HCT116 (cell line): ENCODE data around the gene DEFB123. TPM values are rescaled to one million over a fixed set of nuclear protein-coding genes. Genes with fewer than 3 reads are reported as not detected.

Experiments used
- ATAC-seq: fragments of 200-7000 bp; cut with Tn5 transposase; 2 replicates; pipeline ENCODE4 v1.9.1; 2020; ENCODE audit warnings: mild to moderate bottlenecking, moderate library complexity
- BruUV-seq: library from RNA; stranded (reverse); fragments of 400-500 nt; replicated peaks from 2 replicates; lab custom pipeline; 2021; lab: Mats Ljungman, UMichigan
- CTCF ChIA-PET: fragments of 300-600 bp; sonication (Branson Sonifier 250); formaldehyde crosslinking; loops from one replicate; lab custom pipeline; 2021; ENCODE audit warnings: antibody characterized with exemption; lab: Charles Lee
- POLR2A ChIA-PET: fragments of 300-600, 350-600 bp; sonication (Branson Sonifier 250); formaldehyde crosslinking; loops from one replicate; lab custom pipeline; 2021; ENCODE audit warnings: antibody characterized with exemption; lab: Charles Lee
- RAD21 ChIA-PET, 2 experiments: fragments of 300-600 bp; sonication (Branson Sonifier 250); formaldehyde crosslinking; loops; one replicate each; lab custom pipeline; 2023; ENCODE audit warnings: low total read pairs in 2 of 2; ENCODE audit not compliant: uncharacterized antibody in 2 of 2, unreplicated experiment in 2 of 2, low non-redundant PET in 1 of 2; lab: Charles Lee
- DNase-seq: peaks from one replicate; pipeline ENCODE4 v3.0.0-alpha.2; 2010; ENCODE audit warnings: low read depth, low spot score
- H2AFZ ChIP-seq: fragments of 200-600 bp; shearing (Covaris generic), sonication (generic); 2 replicates; pipeline ENCODE4 v1.6.1; 2017; ENCODE audit warnings: low read depth, mixed run types, mixed read lengths, antibody characterized with exemption, low read length; ENCODE audit not compliant: poor library complexity, severe bottlenecking
- H3K27ac ChIP-seq: 2 replicates; pipeline ENCODE4 v1.5.1; 2012; ENCODE audit warnings: low read depth, low read length
- H3K27me3 ChIP-seq: fragments of 200-600 bp; sonication (generic); 2 replicates; pipeline ENCODE4 v1.6.1; 2016; ENCODE audit warnings: mixed run types, low read length, mixed read lengths; ENCODE audit not compliant: insufficient read depth
- H3K36me3 ChIP-seq, 2 experiments: fragments of 200-500 bp in 1 of 2; fragments of 200-600 bp in 1 of 2; sonication (Bioruptor generic) in 1 of 2; sonication (generic) in 1 of 2; 2 replicates each; pipeline versions ENCODE4 v1.5.1 to v1.6.1; 2014 to 2016; ENCODE audit warnings: low read length in 2 of 2, inconsistent platforms in 1 of 2, mixed read lengths in 1 of 2, mixed run types in 1 of 2; ENCODE audit not compliant: insufficient read depth in 2 of 2, control insufficient read depth in 1 of 2
- H3K4me1 ChIP-seq, 2 experiments: fragments of 200-600 bp in 1 of 2; sonication (generic) in 1 of 2; 2 replicates each; pipeline versions ENCODE4 v1.5.1 to v1.6.1; 2012 to 2017; ENCODE audit warnings: low read length in 2 of 2, inconsistent platforms in 1 of 2, mild to moderate bottlenecking in 1 of 2, mixed read lengths in 1 of 2, mixed run types in 1 of 2, moderate library complexity in 1 of 2; ENCODE audit not compliant: insufficient read depth in 2 of 2, control insufficient read depth in 1 of 2
- H3K4me2 ChIP-seq: fragments of 200-600 bp; sonication (generic); 2 replicates; pipeline ENCODE4 v1.6.1; 2017; ENCODE audit warnings: mixed run types, low read length, mixed read lengths
- H3K4me3 ChIP-seq, 2 experiments: fragments of 200-600 bp in 1 of 2; sonication (generic) in 1 of 2; replicated peaks in 1 of 2; 2 replicates each; pipeline ENCODE4 v1.5.1; 2011 to 2016; ENCODE audit warnings: low read length in 2 of 2, control low read depth in 1 of 2, low read depth in 1 of 2, mild to moderate bottlenecking in 1 of 2, mixed read lengths in 1 of 2, mixed run types in 1 of 2
- H3K79me2 ChIP-seq: fragments of 200-600 bp; sonication (generic); 2 replicates; pipeline ENCODE4 v1.6.1; 2017; ENCODE audit warnings: mild to moderate bottlenecking, mixed run types, low read length, moderate library complexity, mixed read lengths; ENCODE audit not compliant: insufficient read depth
- H3K9ac ChIP-seq: fragments of 200-600 bp; sonication (generic); 2 replicates; pipeline ENCODE4 v1.6.1; 2016; ENCODE audit warnings: low read length, mixed read lengths
- H3K9me2 ChIP-seq: fragments of 200-600 bp; sonication (generic), shearing (Covaris generic); 2 replicates; pipeline ENCODE4 v1.6.1; 2017; ENCODE audit warnings: mixed run types, mild to moderate bottlenecking, moderate library complexity; ENCODE audit not compliant: insufficient read depth
- H3K9me3 ChIP-seq, 2 experiments: fragments of 200-500 bp in 1 of 2; fragments of 200-600 bp in 1 of 2; sonication (Bioruptor generic) in 1 of 2; sonication (generic) in 1 of 2; 2 replicates each; pipeline ENCODE4 v1.6.1; 2014 to 2017; ENCODE audit warnings: low read length in 2 of 2, mixed read lengths in 2 of 2, inconsistent platforms in 1 of 2, low read depth in 1 of 2, mild to moderate bottlenecking in 1 of 2, mixed run types in 1 of 2, moderate library complexity in 1 of 2; ENCODE audit not compliant: control insufficient read depth in 1 of 2, insufficient read depth in 1 of 2
- H4K20me1 ChIP-seq: fragments of 200-600 bp; sonication (generic), shearing (Covaris generic); 2 replicates; pipeline ENCODE4 v1.6.1; 2017; ENCODE audit warnings: mixed run types, mild to moderate bottlenecking, moderate library complexity; ENCODE audit not compliant: insufficient read depth
- CBX3 ChIP-seq: IDR thresholded peaks from 2 replicates; pipeline ENCODE4 v1.6.1; 2012; ENCODE audit warnings: low read depth
- CEBPB ChIP-seq: IDR thresholded peaks from 2 replicates; pipeline ENCODE4 v1.6.1; 2012; ENCODE audit warnings: low read depth
- EGR1 ChIP-seq: IDR thresholded peaks from 2 replicates; pipeline ENCODE4 v1.6.1; 2012; ENCODE audit warnings: low read depth
- EZH2 ChIP-seq: fragments of 200-600 bp; sonication (generic); IDR thresholded peaks from 2 replicates; pipeline ENCODE4 v1.6.1; 2017; ENCODE audit warnings: antibody characterized with exemption, mixed run types
- EZH2phosphoT487 ChIP-seq: fragments of 200-600 bp; IDR thresholded peaks from 2 replicates; pipeline ENCODE4 v1.6.1; 2018; ENCODE audit warnings: antibody characterized with exemption, borderline replicate concordance
- FOSL1 ChIP-seq: IDR thresholded peaks from 2 replicates; pipeline ENCODE4 v1.6.1; 2012; ENCODE audit warnings: low read depth
- JUND ChIP-seq: IDR thresholded peaks from 2 replicates; pipeline ENCODE4 v1.6.1; 2012
- POLR2A ChIP-seq: IDR thresholded peaks from 2 replicates; pipeline ENCODE4 v1.7.0; 2011; ENCODE audit warnings: borderline replicate concordance; ENCODE audit not compliant: insufficient read depth, insufficient read length; ENCODE audit errors: extremely low read depth
- RAD21 ChIP-seq: IDR thresholded peaks from 2 replicates; pipeline ENCODE4 v1.6.1; 2012; ENCODE audit warnings: low read depth, mild to moderate bottlenecking
- SIN3A ChIP-seq: IDR thresholded peaks from 2 replicates; pipeline ENCODE4 v1.6.1; 2012; ENCODE audit warnings: low read depth
- SP1 ChIP-seq: IDR thresholded peaks from 2 replicates; pipeline ENCODE4 v1.6.1; 2012; ENCODE audit warnings: low read depth
- TCF7L2 ChIP-seq: IDR thresholded peaks from 2 replicates; pipeline ENCODE4 v1.7.0; 2011; ENCODE audit warnings: borderline replicate concordance, inconsistent platforms; ENCODE audit not compliant: insufficient read depth, insufficient read length; ENCODE audit errors: extremely low read depth
- YY1 ChIP-seq: IDR thresholded peaks from 2 replicates; pipeline ENCODE4 v1.6.1; 2011; ENCODE audit warnings: low read length, low read depth, moderate library complexity, mild to moderate bottlenecking; ENCODE audit not compliant: insufficient replicate concordance; ENCODE audit errors: extremely low read depth
- ZFX ChIP-seq: fragments of 450-650 bp; IDR thresholded peaks from 2 replicates; pipeline ENCODE4 v1.6.1; 2017
- ZNF274 ChIP-seq: fragments of 200-500 bp; sonication (Bioruptor generic); IDR thresholded peaks from 2 replicates; pipeline ENCODE4 v1.6.1; 2014; ENCODE audit warnings: mild to moderate bottlenecking, low read depth, low read length, inconsistent platforms
- intact Hi-C: fragments of 100-400 bp; cut with micrococcal nuclease; formaldehyde crosslinking; loops from 2 replicates; pipeline ENCODE4 v1.10.0; 2022
- total RNA-seq: library from RNA; stranded (reverse); gene quantifications from one replicate; pipeline ENCODE4 v1.2.1, GENCODE V29; 2021; ENCODE audit not compliant: unreplicated experiment
- TF ChIP-seq, protein P1 (sequence below), 3 experiments: fragments of 200-600 bp in 1 of 3; sonication (generic) in 1 of 3; IDR thresholded peaks in 2 of 3; conservative IDR thresholded peaks in 1 of 3; 2 replicates each; pipeline ENCODE4 v1.5.1; 2012 to 2017; ENCODE audit warnings: low read depth in 2 of 3, low read length in 2 of 3, antibody characterized with exemption in 1 of 3, borderline replicate concordance in 1 of 3, control low read depth in 1 of 3, mild to moderate bottlenecking in 1 of 3, mixed read lengths in 1 of 3, mixed run types in 1 of 3, moderate library complexity in 1 of 3; ENCODE audit not compliant: insufficient read depth in 1 of 3
- TF ChIP-seq, protein P2 (sequence below): IDR thresholded peaks from 2 replicates; pipeline ENCODE4 v1.6.1; 2012
- TF ChIP-seq, protein P3 (sequence below): IDR thresholded peaks from 2 replicates; pipeline ENCODE4 v1.6.1; 2011; ENCODE audit warnings: mild to moderate bottlenecking, low read length, moderate library complexity; ENCODE audit not compliant: insufficient replicate concordance; ENCODE audit errors: extremely low read depth
- TF ChIP-seq, protein P4 (sequence below): IDR thresholded peaks from 2 replicates; pipeline ENCODE4 v1.6.1; 2012

The DEFB123 gene
- total RNA-seq, 1 experiment from 2014 or later = not detected

- no peak within 1 kb of the TSS for H2AFZ ChIP-seq
- ChIA-PET CTCF (no interaction called here), POLR2A (no interaction called here), RAD21 (no interaction called here)
- BruUV-seq = no TSS peak
- H3K4me3 ChIP-seq = no peak within 1 kb of the TSS
- H3K27me3 ChIP-seq = peaks cover 30% of the 10 kb centered on the region
- no peaks in the 10 kb centered on the region for H3K4me1 ChIP-seq
- no peak within 1 kb of the TSS for H3K27ac ChIP-seq
- H4K20me1 ChIP-seq = no peaks in the 10 kb centered on the region
- H3K9me3 ChIP-seq = no peaks in the 10 kb centered on the region
- no peak for TF ChIP-seq CBX3
- no peak for TF ChIP-seq TCF7L2
- no peak for TF ChIP-seq ZNF274
- DNase-seq (no peak), ATAC-seq (no peak)
- H3K4me2 ChIP-seq = no peak within 1 kb of the TSS
- no peak within 1 kb of the TSS for H3K9ac ChIP-seq
- H3K79me2 ChIP-seq = no peaks in the 10 kb centered on the region
- no peaks in the 10 kb centered on the region for H3K36me3 ChIP-seq
- no peaks in the 10 kb centered on the region for H3K9me2 ChIP-seq
- intact Hi-C loops = no loop called here
Observed at GRCh38 chr20:31406115-31406514, 34.3 kb upstream of the DEFB123 start, which contains the start of gene DEFB121. DEFB121 (minus strand) TSS chr20:31406215; CDS start chr20:31406152, 63 bp downstream.

DNA sequence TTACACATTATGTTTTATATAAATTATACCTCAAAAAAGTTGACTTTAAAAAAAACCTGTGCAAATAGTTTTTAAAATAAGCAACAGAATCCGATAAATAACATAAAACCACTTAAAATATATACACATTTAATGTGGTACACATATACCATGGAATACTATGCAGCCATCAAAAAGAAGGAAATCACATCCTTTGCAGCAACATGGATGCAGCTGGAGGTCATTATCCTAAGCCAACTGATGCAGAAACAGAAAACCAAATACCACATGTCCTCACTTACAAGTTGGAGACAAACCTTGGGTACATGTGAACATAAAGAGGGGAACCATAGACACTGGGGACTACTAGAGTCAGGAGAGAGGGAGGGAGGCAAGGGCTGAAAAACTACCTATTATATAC, 30.4 kb upstream of the DEFB123 start:
- H3K9me2 ChIP-seq = no peaks in the 10 kb centered on the region
- no peak for DNase-seq
- ChIA-PET CTCF (no interaction called here), POLR2A (no interaction called here), RAD21 (no interaction called here)
- H3K36me3 ChIP-seq = no peaks in the 10 kb centered on the region
- H3K4me2 ChIP-seq = no peak overlapping the region
- TF ChIP-seq EZH2phosphoT487 = no peak
- TF ChIP-seq JUND = no peak
- TF ChIP-seq CBX3 = no peak
- TF ChIP-seq, protein P1, sequence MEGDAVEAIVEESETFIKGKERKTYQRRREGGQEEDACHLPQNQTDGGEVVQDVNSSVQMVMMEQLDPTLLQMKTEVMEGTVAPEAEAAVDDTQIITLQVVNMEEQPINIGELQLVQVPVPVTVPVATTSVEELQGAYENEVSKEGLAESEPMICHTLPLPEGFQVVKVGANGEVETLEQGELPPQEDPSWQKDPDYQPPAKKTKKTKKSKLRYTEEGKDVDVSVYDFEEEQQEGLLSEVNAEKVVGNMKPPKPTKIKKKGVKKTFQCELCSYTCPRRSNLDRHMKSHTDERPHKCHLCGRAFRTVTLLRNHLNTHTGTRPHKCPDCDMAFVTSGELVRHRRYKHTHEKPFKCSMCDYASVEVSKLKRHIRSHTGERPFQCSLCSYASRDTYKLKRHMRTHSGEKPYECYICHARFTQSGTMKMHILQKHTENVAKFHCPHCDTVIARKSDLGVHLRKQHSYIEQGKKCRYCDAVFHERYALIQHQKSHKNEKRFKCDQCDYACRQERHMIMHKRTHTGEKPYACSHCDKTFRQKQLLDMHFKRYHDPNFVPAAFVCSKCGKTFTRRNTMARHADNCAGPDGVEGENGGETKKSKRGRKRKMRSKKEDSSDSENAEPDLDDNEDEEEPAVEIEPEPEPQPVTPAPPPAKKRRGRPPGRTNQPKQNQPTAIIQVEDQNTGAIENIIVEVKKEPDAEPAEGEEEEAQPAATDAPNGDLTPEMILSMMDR (IDR thresholded peaks at IDR 0.05 in 2 of 3, conservative IDR thresholded peaks at IDR 0.05 in 1 of 3; ENCODE audit: borderline replicate concordance in 1 of 3, insufficient read depth in 1 of 3, low read depth in 2 of 3, low read length in 2 of 3) = no peak
- TF ChIP-seq TCF7L2 = no peak
- TF ChIP-seq SP1 = no peak
- no peak for TF ChIP-seq ZFX
- TF ChIP-seq CEBPB = no peak
- TF ChIP-seq, protein P2, sequence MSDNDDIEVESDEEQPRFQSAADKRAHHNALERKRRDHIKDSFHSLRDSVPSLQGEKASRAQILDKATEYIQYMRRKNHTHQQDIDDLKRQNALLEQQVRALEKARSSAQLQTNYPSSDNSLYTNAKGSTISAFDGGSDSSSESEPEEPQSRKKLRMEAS = no peak
- TF ChIP-seq, protein P3, sequence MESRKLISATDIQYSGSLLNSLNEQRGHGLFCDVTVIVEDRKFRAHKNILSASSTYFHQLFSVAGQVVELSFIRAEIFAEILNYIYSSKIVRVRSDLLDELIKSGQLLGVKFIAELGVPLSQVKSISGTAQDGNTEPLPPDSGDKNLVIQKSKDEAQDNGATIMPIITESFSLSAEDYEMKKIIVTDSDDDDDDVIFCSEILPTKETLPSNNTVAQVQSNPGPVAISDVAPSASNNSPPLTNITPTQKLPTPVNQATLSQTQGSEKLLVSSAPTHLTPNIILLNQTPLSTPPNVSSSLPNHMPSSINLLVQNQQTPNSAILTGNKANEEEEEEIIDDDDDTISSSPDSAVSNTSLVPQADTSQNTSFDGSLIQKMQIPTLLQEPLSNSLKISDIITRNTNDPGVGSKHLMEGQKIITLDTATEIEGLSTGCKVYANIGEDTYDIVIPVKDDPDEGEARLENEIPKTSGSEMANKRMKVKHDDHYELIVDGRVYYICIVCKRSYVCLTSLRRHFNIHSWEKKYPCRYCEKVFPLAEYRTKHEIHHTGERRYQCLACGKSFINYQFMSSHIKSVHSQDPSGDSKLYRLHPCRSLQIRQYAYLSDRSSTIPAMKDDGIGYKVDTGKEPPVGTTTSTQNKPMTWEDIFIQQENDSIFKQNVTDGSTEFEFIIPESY = no peak
- no peak for TF ChIP-seq YY1
- no peak for TF ChIP-seq FOSL1
- TF ChIP-seq, protein P4, sequence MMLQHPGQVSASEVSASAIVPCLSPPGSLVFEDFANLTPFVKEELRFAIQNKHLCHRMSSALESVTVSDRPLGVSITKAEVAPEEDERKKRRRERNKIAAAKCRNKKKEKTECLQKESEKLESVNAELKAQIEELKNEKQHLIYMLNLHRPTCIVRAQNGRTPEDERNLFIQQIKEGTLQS = no peak
- no peak for TF ChIP-seq RAD21
- TF ChIP-seq SIN3A = no peak
- no peak for TF ChIP-seq EZH2
- no peak for TF ChIP-seq POLR2A
- TF ChIP-seq EGR1 = no peak
- intact Hi-C loops = no loop called here
- no peak overlapping the region for H3K4me3 ChIP-seq
- no peak overlapping the region for H3K27ac ChIP-seq
- H3K9ac ChIP-seq = no peak overlapping the region
- no peaks in the 10 kb centered on the region for H3K79me2 ChIP-seq
- no TSS peak for BruUV-seq
- no peaks in the 10 kb centered on the region for H3K9me3 ChIP-seq
- no peak overlapping the region for H2AFZ ChIP-seq
- H3K4me1 ChIP-seq = no peaks in the 10 kb centered on the region
- no peaks in the 10 kb centered on the region for H4K20me1 ChIP-seq
- H3K27me3 ChIP-seq = peaks cover 21% of the 10 kb centered on the region; the same call in 1 of the 2 replicates
- no peak for ATAC-seq
